ENCODE results near the gene CHERP.
"Not testable (repeated sequence)": the region's sequence is repeated elsewhere in the genome, so short reads cannot be mapped to it uniquely, and the experiment has no call there.

CHERP gene

DNA sequence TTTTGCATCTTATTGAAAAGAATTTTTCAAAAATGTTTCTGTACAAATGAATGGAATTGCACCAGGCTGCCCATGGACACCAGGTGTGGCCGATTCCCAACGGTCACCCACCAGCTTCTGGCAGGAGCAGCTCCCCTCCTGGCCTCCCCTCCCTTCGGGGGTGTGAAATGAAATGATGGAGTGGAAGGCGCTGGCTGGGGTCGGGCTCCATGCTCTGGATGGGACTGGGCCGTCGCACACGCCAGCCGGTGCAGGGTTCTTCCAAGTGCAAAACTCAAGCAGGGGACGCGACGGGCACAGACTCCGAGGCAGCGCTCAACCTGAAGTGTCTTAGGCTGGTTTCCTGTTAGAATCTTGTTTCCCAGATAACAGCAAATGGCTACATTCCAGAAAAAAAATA, 24.2 kb downstream of the CHERP start:
- DNase-seq: no peak

DNA sequence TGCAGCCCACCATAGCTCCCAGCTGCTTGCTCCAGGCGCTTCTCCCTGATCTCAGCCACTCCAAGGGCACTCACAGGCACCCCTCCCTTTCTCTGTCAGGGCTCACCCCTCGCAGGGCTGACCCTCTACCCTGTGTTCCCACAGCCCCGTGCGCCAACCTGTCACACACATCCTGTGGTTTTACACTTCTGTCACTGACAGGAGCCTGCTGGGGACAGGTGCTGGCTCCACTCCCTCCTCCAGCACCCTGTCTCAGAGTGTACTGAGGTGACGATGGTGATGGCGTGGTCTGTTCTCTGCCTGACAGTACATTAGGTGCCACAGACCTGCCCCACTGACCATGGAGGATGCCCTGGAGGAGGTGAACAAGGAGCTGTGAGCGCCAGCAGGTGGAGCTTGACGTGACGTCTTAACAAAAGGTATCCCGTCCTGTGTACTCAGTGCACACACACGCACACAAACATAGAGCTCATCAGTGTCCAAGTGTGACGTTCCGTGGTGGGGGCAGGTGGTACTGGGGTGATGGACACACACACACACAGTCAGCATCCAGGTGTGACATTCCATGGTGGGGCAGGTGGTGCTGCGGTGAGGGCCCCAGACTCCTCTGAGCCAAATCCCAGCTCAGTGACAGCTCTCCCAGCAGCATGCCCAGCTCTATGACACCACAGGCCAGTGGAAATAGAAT, 25.2 kb downstream of the CHERP start:
- DNase-seq: no peak

DNA sequence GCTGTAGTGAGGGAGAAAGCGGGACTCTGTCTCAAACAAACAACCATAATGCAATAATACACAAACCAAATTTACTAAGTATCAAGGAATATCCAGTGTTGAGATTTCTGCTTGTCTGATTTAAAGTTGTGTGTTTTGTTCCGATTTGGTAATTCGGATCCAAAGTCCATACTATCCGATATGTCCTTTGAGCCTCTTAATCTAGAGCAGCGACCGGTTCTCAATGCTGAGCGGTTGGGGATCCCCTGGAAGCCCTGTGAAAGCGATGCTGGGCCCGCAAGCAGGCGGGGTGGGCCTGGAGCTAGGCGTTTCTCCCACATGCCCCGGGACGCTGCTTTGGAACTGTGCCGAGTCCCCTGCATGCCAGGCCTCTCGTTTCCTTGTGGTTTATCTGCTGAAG, 25.9 kb downstream of the CHERP start:
- no peak for DNase-seq

DNA sequence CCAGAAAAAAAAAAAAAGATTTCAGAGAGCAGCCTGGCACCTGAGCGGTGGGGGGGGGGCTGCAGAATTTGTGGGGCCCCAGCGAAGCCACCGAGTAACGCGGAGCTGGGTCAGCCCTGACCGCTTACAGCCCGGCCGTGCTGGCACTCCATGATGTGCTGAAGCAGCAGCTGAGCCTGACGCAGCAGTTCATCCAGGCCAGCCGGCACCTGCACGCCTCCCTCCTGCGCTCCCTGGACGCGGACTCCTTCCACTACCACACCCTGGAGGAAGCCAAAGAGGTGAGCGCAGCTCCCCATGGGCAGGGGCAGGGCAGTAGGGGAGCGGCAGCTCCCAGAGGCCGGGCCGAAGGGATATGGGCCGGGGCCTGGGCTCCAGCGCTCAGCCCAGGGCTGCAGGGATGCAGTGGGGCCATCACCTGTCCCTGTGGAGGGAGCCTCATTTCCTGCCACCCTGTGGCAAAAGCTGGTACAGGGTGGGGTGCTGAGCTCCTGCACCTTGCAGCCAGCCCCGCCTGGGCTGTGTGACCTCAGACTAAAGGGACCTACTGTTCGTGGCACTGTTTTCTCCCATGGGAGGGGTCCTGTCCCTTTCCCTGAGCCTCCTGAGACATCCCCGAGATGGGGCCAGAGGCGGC, 27.7 kb downstream of the CHERP start:
- no peak for DNase-seq

DNA sequence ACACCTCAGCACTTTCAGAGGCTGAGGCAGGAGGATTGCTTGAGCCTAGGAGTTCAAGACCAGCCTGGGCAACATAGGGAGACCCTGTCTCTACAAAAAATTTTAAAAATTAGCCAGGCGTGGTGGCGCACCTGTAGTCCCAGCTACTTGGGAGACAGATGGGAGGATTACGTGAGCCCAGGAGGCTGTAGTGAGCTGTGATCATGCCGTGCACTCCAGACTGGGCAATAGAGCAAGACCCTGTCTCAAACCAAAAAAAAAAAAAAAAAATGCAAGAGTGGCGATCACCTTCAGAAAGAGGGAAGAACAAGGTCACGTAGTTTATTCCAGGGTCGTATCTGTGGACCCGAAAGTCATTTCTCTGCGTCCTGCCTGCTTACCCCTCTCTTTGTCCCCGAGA, 29.6 kb downstream of the CHERP start:
- DNase-seq: not testable (repeated sequence)

DNA sequence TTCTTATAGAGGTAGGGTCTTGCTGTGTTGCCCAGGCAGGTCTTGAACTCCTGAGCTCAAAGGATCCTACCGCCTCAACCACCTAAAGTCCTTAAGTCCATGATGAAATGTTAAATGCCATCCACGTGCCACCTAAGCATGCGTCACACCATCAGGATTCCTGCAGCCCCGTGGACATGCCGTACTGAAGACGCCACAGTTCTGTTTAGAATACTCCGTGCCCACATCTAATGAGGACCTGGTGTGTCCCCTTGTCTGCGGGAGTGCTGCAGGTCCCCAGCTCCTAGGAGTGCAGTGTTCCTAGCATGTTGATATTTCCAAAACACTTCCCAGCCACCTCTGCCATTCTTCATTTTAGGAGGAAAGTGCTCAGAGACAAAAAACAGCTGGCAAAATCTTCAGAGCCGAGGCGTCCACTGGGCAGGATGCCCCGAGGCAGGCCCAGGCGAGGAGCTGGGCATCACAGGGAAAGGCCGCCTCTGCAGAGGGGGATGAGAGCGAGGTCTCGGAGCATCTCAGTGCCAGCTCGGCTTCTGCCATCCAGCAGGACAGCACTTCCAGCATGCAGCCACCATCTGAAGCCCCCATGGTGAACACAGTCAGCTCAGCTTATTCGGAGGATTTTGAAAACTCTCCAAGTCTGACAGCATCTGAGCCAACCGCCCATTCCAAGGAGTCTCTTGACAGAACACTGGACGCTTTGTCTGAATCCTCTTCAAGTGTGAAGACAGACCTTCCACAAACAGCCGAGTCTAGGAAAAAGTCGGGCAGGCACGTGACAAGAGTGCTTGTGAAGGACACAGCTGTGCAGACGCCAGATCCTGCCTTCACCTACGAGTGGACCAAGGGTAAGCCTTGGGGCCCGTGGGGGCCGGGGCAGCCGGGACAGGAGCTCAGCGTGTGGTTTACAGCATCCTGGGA, 32.8 kb downstream of the CHERP start:
- DNase-seq: no peak

DNA sequence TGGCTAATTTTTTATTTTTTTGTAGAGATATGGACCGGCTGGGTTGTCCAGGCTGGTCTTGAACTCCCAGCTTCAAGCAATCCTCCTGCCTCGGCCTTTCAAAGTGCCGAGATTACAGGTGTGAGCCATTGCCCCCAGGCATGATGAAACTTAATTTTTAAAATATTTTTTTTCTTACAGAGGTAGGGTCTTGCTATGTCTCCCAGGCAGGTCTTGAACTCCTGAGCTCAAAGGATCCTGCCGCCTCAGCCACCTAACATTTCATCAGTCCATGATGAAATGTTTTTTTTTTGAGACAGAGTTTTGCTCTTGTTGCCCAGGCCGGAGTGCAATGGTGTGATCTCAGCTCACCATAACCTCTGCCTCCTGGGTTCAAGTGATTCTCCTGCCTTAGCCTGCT, 33.7 kb downstream of the CHERP start:
- no peak for DNase-seq

DNA sequence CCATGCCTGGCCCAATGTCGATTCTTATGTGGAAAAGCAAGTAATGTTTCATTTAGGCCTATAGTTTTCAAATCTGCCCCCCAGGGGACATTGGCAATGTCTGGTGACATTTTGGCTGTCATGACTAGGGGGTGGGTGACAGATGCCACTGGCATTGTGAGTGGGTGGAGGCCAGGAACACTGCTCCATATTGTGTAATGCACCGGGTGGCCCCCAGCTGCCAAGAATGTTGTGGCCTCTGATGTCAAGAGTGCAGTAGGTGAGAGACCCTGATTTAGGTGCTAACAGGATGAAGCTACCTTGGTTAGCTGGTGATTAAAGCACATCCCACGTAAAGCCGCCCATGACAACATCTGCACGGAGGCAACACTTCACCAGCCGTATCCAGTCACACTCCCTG, 35.3 kb downstream of the CHERP start:
- no peak for DNase-seq

DNA sequence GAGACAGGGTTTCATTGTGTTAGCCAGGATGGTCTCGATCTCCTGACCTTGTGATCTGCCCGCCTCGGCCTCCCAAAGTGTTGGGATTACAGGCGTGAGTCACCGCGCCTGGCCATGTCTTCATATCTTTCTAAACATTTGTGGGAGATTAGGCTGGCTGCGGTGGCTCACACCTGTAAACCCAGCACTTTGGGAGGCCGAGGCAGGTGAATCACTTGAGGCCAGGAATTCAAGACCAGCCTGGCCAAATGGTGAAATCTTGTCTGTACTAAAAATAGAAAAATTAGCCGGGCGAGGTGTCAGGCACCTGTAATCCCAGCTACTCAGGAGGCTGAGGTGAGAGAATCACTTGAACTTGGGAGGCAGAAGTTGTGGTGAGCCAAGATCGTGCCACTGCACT, 36.1 kb downstream of the CHERP start:
- not testable (repeated sequence) for DNase-seq

DNA sequence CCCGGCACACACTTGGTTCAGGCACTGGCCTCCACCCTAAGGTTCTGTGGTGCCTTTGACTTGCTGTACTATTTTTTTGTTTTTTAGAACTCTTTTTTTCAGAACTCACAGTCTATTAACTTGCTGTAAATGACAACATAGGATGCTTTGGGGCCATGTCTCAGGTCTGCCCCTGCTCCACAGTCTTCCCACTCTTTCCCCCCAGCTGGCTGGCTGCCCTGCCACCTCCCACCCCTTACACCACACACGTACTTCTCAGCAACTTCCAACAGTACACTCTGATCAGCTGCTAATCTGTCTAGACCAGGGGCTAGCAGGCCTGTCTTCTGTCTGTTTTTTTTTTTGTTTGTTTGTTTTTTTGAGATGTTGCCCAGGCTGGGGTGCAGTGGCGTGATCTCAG, 38.0 kb downstream of the CHERP start:
- DNase-seq: no peak

DNA sequence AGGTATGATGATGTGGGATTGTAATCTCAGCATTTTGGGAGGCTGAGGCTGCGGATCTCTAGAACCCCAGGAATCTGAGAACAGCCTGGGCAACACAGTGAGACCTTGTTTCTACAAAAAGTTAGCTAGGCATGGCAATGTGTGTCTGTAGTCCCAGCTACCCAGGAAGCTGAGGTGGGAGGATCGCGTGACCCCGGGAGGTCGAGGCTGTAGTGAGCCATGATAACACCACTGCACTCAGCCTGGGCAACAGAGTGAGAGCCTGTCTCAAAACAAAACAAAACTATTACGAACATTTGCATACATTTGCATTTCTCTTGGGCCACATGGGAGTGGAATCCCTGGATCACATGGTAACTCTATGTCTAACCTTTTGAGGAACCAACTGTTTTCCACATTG, 44.4 kb downstream of the CHERP start:
- DNase-seq: no peak

DNA sequence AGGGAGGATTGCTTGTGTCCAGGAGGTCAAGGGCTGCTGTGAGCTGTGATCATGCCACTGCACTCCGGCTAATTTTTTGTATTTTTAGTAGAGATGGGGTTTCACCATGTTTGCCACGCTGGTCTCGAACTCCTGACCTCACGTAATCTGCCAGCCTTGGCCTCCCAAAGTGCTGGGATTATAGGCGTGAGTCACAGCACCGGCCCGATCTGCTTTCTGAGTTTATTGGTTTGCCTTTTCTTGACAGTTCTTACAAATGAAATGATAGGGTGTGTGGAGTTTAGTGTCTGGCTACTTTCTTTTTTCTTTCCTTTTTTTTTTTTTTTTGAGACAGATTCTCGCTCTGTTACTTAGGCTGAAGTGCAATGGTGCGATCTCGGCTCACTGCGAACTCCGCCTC, 45.2 kb downstream of the CHERP start:
- DNase-seq: no peak

DNA sequence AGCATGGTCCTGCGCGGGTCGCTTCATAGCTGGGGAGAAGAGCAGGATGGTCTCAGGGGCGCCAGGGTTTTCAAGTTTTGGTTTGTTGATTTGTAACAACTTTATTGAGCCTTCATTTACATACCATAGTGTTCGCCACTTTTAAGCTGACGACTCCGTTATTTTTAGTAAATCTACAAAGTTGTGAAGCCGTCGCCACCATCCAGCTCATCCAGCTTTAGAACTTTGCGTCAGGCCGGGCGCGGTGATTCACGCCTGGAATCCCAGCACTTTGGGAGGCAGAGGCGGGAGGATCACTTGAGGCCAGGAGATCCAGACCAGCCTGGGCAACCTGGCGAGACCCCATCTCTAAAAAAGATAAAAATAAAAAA, 45.6 kb downstream of the CHERP start:
- DNase-seq: no peak

DNA sequence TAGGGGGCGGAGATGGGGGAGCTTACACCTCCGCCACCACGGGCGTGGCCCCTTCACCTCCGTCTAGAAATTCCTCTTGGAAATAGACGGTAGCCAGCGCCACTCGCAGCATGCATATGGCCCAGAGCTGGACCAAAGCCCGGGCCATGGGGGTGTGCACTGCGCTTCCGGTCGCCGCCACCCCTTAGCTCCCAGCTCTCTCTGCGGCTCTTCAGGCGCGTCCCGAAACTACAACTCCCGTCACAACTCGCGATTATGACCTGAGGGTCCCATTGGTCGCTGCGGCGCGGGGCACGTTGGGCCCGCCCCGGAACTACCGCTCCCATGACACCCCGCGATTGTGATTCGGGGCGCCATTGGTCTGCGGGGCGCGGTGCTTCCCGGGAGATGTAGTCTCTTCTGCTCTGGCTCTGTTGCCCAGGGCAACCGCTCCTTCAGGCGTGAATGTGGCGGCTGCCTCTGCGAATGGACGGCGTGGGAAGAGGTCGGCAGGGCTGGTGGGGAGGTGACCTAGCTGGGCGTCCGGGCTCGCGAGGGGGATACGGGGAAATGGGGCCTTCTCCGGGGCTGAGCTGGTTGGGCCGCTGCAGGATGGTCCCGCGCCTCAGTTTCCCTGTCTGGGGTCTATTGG, 46.1 kb downstream of the CHERP start, which contains the start of the genes C19orf44 and CALR3:
TSS of gene C19orf44 (plus strand) at position 413 of the 631 bp plus-strand sequence. CDS start 4,399 bp downstream, outside the sequence.
TSS of gene CALR3 (minus strand) at position 186 of the 631 bp plus-strand sequence. CDS start at position 148, 38 bp downstream.
- peak; percentile 99 for DNase-seq

DNA sequence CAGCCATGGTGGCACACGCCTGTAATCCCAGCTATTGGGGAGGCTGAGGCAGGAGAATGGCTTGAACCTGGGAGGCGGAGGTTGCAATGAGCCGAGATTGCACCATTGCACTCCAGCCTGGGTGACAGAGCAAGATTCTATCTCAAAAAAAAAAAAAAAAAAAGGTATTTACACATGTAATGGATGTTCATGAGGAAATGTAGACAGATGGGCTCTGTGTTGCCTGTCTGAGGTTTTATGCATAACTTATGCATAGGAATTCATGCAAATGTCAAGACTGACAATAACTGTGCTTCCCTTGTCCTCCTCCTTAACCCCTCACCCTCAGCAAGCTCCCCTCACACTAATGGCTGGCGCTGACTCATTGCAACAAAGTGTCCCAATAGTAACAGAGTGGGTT, 55.8 kb downstream of the CHERP start:
- DNase-seq: not testable (repeated sequence)

DNA sequence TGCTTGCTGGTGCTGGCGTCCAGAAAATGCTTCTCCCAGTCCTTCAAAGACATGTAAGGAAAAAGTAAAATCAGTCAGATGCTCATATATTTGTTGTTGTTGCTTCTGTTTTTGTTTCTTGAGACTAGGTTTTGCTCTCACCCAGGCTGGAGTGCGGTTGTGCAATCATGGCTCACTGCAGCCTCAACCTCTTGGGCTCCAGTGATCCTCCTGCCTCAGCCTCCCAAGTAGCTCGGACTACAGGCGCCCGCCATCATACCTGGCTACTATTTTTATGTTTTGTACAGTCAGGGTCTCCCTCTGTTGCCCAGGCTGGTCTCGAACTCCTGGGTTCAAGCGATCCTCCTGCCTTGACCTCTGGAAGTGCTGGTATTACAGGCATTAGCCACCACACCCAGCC, 59.5 kb downstream of the CHERP start:
- no peak for DNase-seq

DNA sequence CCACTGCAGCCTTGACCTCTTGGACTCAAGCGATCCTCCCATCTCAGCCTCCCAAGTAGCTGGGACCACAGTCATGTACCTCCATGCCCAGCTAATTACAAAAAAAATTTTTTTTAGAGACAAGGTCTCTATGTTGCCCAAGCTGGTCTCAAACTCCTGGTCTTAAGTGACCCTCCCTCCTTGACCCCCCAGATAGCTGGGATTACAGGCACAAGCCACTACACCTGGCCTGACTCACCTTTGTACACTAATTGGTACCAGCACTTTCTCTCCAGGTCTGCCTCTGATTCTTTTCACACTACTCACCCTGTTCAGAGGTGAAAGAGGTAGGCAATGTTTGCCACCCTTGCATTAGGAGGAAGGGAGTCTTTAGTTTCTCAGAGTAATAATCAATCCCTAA, 64.9 kb downstream of the CHERP start:
- no peak for DNase-seq

DNA sequence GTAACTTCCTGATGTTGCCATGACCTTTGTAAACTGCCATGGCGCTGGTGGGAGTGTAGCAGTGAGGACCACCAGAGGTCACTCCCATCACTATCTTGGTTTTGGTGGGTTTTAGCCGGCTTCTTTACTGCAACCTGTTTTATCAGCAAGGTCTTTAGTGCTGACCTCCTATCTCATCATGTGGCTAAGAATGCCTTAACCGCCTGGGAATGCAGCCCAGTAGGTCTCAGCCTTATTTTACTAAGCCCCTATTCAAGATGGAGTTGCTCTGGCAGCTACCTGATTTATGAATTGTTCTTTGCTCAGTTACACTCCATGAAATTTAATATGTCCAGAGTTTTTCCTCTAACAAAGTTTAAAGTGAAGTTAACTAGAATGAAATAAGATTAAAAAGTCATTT, 65.8 kb downstream of the CHERP start:
- no peak for DNase-seq

DNA sequence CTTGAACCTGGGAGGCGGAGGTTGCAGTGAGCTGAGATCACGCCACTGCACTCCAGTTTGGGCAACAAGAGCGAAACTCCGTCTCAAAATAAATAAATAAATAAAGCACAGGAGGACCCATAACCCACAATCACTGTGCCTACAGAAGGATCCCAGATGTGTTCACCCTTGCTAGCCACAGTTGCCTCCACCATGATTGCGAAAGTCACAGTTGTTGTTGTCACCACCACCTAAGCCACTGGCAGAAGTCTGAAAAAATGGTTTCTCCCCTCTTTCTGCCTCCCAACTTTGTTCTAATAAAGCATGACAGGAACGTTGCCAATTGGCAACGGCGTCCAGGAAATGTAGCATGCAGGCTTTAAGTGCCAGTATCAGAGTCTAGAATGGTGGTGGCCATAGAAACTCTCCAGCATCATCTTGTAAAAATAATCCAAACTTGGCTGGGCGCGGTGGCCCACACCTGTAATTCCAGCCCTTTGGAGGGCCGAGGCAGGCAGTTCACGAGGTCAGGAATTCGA, 68.3 kb downstream of the CHERP start:
- DNase-seq: no peak

DNA sequence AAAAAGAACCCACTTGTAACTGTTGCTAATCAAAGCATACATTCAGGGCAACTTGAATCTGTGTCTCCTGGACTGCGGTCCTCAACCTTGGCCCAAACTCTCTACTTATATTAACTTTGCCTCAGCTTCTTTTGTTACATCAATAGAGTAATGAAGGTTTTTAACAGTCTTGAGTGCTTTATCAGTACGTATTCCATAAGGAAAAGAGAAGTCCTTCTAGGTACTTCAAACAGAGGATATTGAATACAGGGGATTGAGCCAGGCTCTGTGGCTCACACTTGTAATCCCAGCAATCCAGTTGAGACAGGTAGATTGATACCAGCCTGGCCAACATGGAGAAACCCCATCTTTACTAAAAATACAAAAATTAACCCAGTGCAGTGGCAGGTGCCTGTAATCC, 69.2 kb downstream of the CHERP start:
- no peak for DNase-seq

DNA sequence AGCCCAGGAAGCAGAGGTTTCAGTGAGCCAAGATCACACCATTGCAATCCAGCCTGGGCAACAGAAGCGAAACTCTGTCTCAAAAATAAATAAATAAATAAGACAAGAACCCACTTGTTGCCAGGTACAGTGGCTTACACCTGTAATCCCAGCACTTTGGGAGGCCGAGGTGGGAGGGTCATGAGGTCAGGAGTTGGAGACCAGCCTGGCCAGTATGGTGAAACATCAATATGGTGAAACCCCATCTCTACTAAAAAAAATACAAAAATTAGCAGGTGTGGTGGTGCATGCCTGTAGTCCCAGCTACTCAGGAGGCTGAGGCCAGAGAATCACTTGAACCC, 69.7 kb downstream of the CHERP start:
- not testable (repeated sequence) for DNase-seq

DNA sequence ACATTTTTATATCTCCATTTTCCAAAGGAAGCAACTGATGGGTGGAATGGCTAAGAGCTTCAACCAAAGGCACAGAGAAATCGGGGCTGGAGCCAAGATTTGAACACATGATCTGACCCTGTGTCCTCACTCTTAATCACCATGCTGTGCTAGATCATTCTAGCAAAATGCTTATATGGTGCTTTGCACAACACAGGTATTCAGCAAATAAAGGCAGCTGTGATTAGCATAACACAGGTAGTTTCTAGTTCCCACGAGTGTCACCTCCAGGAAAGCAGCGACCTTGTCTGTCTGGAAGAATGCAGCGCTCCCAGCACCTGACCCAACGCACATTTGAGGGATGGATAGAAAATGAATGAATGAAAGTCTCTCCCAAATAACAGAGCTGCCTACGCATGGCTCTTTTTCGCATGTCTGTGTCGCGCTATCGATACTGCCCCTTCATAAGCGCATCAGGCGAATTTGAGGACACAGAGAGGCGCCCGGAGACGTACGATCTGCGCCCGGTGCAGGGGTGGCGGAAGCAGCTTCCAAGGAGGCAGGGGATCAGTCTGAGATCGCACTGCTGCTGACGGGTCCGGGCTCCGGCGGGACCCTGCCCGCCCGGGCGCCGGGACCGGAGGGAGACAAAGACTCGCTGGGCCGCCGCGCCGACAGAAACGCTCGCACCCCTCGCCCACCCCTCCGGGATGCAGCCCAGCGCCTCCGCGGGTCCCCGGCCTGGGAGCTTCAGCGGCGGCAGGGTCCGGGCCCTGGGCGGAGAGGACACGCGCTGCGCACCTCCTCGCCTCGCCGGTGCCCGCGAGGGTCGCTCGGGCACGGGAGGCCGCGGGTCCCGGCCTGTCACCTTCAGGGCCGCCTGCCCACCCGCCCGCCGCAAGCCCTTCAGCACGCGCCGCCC, 71.1 kb downstream of the CHERP start:
- peak; percentile 38 for DNase-seq

Measured in suppressor macrophage treated with lipopolysaccharide for 4 hours (primary cell).